GM21447 (cell line): ENCODE measurements around the gene LOX.

Experiments used
- ATAC-seq: cut with Tn5 transposase; IDR thresholded peaks from one replicate; pipeline ENCODE4 v1.9.1; 2021; ENCODE audit not compliant: unreplicated experiment

The LOX gene

GRCh38 chr5:122078116-122079110, at the start of gene LOX:
TSS of gene LOX (minus strand) at chr5:122078259. CDS start at chr5:122077985, 274 bp downstream.
- ATAC-seq, result no peak

DNA sequence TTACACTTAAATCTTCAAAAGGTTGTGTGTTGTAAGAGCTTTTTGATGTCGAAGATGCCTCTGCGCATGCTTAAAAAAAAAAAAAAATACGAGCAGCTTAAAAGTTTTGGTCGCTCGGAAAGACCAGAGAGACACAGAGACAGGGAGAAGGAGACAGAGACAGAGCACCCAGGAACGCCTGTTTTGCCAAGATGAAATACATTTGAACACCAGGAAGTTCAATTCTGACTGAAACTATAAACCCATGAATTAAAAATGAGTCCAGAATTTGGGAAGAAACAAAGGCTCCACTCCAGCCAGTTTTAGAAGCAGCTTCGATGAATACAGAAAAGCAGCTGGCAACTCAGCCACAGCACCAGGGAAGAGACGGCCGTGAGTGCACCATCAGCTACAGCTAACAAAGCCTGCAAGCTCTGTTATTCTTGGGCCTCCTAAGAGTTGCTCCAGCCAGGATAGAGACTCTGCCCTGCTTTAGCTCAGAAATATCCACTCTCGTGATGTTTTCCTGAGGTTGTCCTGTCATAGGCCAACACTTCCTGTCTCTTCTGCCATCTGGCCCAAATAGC, 48.8 kb upstream of the LOX start:
- no peak for ATAC-seq

DNA sequence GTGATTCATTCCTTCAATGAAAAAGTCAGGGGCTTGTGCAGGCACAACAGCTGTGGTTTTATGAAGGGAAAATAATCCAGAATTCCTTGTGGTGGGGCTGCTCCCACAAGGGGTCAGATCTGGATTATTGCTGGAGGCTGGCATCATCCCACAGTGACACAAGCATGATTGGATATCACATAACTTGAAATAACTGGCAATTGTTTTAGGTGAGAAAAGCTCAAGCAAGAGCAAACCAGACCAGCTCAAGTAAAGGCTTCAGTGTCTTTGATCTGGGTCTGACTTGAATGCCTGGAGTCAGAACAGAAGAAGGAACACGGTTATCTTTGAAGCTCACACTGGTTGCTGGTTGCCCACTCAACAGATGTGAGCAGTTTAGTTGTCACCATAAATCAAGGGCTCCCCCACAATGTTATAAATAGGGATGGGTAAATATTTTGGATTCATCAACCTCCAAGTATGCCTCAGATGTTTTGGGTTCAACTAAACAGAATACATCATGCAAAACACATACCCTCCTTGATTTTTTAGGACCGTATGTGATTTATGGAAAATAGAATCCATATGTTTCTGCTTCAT, 48.2 kb upstream of the LOX start:
- no peak for ATAC-seq

DNA sequence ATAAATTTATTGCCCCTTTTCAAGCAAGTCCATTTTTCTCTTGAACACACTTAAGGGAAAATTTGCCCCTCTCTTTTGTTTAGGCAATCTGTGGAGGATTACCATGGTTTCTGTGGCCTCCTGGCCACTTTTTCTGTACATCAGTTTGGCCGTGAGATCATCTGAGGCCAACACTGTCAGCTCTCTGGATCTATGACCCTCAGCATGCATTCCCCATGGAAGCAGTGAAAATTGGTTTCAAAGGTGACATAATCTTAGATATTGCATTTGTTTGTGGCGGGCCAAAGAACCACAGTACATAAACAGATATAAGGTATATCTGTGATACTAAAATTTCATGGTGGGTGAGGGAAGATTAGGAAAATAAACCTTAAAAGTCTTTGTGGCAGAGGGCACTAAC, 46.7 kb upstream of the LOX start:
- no peak for ATAC-seq

GRCh38 chr5:122121479-122122465, 43.7 kb upstream of the LOX start:
- no peak for ATAC-seq

DNA sequence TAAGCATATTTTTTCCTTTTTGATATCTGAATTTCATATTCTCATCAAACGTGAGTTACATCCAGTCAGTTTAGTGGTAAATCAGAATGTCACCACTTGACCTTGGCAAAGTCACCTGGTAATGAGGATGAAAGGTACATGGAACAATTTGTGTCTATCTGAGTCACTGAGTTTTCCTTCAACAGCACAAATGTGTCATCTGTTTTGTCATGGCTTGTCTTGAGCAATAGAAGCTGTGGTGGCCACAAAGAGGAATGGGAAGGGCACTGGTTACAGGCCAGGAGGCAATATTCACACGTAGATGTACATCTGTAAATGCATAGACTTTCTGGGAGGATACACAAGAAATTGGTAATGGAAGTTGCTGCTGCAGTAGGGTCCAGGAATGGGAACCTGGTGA, 42.9 kb upstream of the LOX start:
- no peak for ATAC-seq

DNA sequence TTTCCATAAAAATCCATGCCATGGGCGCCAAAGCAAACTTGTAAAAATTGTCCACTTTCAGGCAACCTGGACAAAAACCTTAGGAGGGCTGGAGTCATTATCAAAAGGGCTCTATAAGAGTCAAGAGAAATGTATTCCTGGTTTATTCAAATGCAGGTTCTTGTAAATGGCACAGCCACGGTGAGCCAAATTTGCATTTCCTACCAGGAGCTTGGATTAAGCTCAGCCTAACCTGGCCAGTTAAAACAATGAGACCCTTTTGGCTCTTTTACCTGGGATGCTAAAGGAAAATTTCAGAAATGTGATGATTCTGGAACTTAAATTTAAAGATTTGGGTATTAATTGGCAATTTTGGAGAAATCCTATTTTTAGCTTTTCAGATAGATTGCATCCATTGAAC, 42.4 kb upstream of the LOX start:
- ATAC-seq, result no peak

- ATAC-seq, result no peak
These were observed 41.1 kb upstream of the LOX start for GRCh38 chr5:122119205-122119604.

GRCh38 chr5:122118356-122118948, 40.4 kb upstream of the LOX start:
- no peak for ATAC-seq

DNA sequence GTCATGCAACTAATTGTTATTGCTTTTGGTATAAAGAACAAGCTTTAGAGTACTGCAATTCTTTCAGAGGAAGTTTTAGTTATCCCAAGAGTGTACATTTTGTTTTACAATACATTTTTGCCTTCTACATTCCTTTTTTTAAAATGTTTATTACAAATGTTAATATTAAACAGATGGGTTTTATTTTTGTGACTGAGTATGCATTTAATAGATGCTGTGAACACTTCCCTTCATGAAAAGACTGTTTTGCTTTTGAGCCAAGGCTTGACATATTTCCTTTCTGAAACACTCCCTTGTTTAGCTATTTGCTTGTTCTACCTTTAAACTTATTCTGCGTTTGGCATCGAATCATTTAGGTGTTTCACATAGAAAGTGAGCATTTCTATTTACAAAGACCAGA, 36.4 kb upstream of the LOX start:
- no peak for ATAC-seq

DNA sequence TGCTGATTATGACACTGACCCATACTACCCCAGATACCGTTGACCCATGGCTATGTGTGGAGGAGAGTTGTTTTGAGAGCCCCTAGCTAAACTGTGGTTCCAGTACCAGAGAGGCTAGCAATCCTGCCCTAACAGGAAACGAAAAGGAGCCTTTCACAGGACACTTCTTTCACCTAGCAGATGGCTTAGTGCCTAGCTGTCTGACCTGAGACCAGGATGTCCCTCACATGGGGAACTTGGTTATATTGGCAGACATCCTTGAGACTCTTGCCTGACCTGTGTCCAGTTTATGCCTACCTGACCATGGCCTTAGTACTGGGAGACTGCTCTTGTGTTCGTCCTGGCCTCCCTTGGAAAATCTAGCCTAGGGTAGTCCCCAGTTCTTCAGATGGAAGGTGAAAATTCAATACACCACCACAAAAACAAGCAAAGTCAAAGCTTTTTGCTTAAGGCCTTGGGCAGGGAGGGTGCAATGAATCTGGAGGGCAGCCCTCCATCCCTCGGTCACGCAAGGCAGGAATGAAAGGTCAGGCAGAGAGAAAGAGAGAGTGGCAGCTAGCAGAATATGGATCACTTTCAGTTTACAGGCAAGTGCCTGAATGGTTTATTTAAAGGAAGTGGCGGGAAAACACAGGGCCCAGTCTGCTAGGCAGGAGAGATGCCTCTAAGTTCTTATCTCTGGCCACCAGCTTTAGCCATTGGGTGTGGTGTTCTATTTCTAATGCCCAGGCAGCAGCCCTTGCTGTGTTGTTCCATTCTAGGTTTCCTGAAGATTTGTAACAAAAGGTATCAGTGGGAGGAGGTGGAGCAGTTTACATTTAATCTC, 34.9 kb upstream of the LOX start:
- no peak for ATAC-seq

GRCh38 chr5:122112063-122112462, 34.0 kb upstream of the LOX start:
- ATAC-seq, result no peak

DNA sequence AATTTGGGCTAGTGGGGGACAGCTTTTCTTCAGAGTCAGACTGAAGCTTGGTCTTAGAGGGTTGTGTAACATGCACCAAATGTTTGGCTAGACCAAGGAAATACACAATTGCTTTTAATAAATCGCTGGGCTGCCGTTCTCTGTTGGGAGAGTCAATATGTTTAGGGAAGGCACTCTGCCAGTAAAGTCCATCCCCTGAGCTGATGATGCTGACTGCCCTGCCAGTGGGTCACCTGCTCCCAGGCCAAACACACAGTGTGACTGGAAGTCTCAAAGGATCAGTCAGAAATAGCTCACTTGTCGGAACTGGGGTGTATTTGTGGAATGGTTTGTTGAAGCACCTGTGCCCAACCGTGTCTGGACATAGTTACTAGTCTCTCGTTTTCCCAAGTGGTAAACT, 33.4 kb upstream of the LOX start:
- no peak for ATAC-seq

GRCh38 chr5:122110987-122111386, 32.9 kb upstream of the LOX start:
- no peak for ATAC-seq

GRCh38 chr5:122107016-122107415, 29.0 kb upstream of the LOX start:
- ATAC-seq, result no peak

DNA sequence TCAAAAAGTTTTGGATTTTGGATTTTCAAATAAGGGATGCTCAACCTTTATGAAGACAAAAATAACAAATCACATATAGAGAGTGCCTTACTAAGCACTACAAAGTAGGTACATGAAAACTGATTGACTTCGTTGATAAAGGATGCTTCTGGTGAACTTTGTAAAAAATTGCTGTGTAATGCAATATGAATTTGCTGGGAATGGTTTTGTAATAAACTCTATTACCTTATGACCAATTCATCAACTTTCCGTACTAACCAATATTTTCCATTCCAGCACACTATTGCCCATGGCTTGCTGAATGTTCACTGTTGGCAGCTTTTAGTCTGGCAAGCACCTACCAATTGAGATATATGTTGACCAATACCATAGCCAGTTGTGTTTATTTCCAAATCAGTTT, 27.9 kb upstream of the LOX start:
- ATAC-seq, result no peak

DNA sequence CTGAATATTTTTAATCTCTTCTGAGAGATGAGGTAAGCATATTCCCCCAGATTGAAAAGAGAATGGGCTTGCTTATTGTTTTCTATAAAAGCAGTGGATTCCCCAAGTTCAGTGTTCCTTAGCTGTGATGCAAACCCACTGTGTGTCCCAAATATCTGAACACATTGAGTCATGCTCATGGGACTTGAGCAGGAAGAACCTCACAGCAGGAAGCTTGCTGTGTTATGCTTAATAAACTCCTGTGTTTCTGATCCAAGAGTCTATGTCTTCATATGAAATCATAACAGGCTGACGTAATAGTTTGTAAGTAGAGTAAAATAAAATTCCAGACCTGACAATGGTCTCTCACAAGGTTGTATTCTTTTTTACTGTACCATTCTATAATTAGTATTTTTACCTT, 24.8 kb upstream of the LOX start:
- no peak for ATAC-seq

DNA sequence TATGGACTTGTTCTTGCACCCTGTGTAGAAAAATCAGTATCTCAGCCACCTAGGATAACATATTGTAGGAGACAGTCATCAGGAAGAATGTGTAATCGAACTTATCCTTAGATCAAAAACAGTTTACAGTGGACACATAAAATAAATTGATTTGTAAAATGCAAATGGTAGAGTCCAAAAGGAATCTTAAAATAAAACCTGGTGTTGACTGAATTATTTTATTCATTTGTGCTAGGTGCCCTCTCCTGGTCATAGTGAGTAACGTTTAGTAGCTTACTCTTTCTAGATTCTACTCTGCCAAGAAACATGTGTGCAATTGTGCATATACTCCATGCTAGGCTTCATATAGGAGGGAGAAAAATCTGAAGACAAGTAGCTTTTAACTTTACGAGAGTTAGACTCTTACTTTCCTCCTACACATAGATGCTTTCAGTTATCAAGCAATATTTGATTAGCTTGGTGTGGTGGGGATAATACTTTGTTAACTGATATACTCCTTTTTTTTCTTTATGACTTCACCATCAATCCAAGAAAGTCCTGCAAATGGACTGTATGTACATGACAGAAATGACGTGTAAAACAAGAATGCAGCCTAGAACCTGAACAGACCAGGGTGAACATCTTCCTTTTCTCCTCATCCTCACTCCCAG, 23.7 kb upstream of the LOX start:
- peak; percentile 84 for ATAC-seq
